ENCODE measurements around the gene UBA52.

GRCh38 chr19:18611327-18612050, 39.8 kb downstream of the UBA52 start:
- no peak for TF ChIP-seq CTCF (IDR thresholded peaks at IDR 0.05; ENCODE audit: poor library complexity)
- TF ChIP-seq EZH2 (IDR thresholded peaks at IDR 0.05; ENCODE audit: borderline replicate concordance): peak; percentile 97

All from hepatocyte (in vitro differentiated cells).